Erythroblast (primary cell): ENCODE measurements around the gene CCDC194.

Source experiments
- GATA1 ChIP-seq: IDR thresholded peaks from 2 replicates; pipeline ENCODE4 v1.6.1; 2011; ENCODE audit warnings: low read depth, mild to moderate bottlenecking, control low read depth, low read length, moderate library complexity
- POLR2A ChIP-seq: IDR thresholded peaks from 2 replicates; pipeline ENCODE4 v1.6.1; 2011; ENCODE audit warnings: mild to moderate bottlenecking, low read length

DNA sequence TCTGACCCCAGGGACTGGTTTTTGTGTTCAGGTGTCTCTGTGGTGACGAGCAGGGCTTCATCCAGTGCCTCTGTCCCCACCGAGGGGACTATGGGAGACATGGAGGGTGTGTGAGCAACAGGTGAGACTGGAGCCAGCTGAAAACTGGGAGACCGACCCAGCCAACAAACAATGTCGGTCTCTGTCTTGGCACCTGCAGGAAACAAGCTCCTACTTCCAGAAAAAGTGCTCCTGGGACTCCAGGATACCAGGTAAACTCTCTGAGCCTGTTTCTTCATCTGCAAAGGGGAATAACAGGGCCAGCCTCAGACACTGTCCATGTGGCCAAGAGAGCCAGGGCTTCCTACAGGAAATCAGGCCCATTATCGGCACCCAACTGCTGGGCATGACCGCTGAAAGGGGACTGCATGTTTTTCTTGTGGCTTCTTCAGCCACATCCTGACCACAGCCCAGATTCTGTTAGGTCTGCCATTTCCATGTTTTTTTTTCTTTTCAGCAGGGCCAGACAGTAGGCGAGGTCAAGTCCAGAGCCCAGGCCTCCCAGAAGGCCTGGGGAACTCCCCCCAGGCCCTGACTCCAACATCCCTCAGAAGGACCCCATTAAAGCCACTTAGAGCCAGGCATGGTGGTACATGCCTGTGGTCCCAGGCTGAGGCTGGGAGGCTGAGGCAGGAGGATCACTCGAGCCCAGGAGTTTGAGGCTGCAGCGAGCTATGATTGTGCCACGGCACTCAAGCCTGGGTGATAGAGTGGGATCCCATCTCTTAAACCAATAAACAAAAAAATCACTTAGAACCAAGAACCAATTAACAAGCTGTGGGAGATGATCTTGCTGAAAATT lies 12.3 kb upstream of the CCDC194 start:
- TF ChIP-seq POLR2A (no peak), GATA1 (no peak)
